WTC11 (cell line): Measurements from ENCODE around the gene TRAPPC10. TPM values are rescaled to one million over a fixed set of nuclear protein-coding genes. Genes with fewer than 3 reads are reported as not detected.

ENCODE experiments used
- ATAC-seq: fragments of 200-7000 bp; cut with Tn5 transposase; 2 replicates; pipeline ENCODE4 v1.10.0; 2021; ENCODE audit warnings: mild to moderate bottlenecking, moderate library complexity
- CTCF ChIA-PET: fragments of 300-600 bp; sonication (Branson Sonifier 250); formaldehyde crosslinking; loops from one replicate; lab custom pipeline; 2021; ENCODE audit warnings: antibody characterized with exemption; lab: Charles Lee
- POLR2A ChIA-PET: fragments of 350-600 bp; sonication (Branson Sonifier 250); formaldehyde crosslinking; loops from one replicate; lab custom pipeline; 2021; ENCODE audit warnings: antibody characterized with exemption; lab: Charles Lee
- DNase-seq: peaks from one replicate; pipeline ENCODE4 v3.0.0; 2021; ENCODE audit warnings: low spot score
- H3K27ac Mint-ChIP-seq: 2 replicates; pipeline ENCODE4 v1.8.0; 2021; ENCODE audit warnings: mixed read lengths
- H3K27me3 Mint-ChIP-seq: 2 replicates; pipeline ENCODE4 v1.8.0; 2021; ENCODE audit warnings: low read depth, mild to moderate bottlenecking, moderate library complexity, mixed read lengths
- H3K36me3 Mint-ChIP-seq: 2 replicates; pipeline ENCODE4 v1.8.0; 2021; ENCODE audit warnings: mixed read lengths
- H3K4me1 Mint-ChIP-seq: 2 replicates; pipeline ENCODE4 v1.8.0; 2022; ENCODE audit warnings: mixed read lengths
- H3K4me3 Mint-ChIP-seq: 2 replicates; pipeline ENCODE4 v1.8.0; 2021; ENCODE audit warnings: mild to moderate bottlenecking, moderate library complexity, mixed read lengths
- H3K9me3 Mint-ChIP-seq: 2 replicates; pipeline ENCODE4 v1.8.0; 2021; ENCODE audit warnings: mixed read lengths
- AR ChIP-seq: fragments of 250-450 bp; sonication (Bioruptor Pico); IDR thresholded peaks from 2 replicates; pipeline ENCODE4 v1.9.0; 2021; ENCODE audit warnings: mild to moderate bottlenecking
- ATF1 ChIP-seq: sonication (generic); formaldehyde crosslinking; IDR thresholded peaks from 2 replicates; pipeline ENCODE4 v1.8.1; 2023; ENCODE audit warnings: mild to moderate bottlenecking, moderate library complexity, missing genetic modification reagents
- ATF3 ChIP-seq: sonication (generic); formaldehyde crosslinking; conservative IDR thresholded peaks from 2 replicates; pipeline ENCODE4 v1.8.1; 2022; ENCODE audit warnings: mild to moderate bottlenecking, missing genetic modification reagents
- ATF6 ChIP-seq: sonication (generic); formaldehyde crosslinking; IDR thresholded peaks from 2 replicates; pipeline ENCODE4 v1.8.1; 2023; ENCODE audit warnings: mild to moderate bottlenecking, missing genetic modification reagents
- CBFB ChIP-seq: sonication (generic); formaldehyde crosslinking; IDR thresholded peaks from 2 replicates; pipeline ENCODE4 v1.8.1; 2022; ENCODE audit warnings: mild to moderate bottlenecking, low read depth, missing genetic modification reagents
- CREB1 ChIP-seq: sonication (generic); formaldehyde crosslinking; IDR thresholded peaks from 2 replicates; pipeline ENCODE4 v1.8.0; 2023; ENCODE audit warnings: mild to moderate bottlenecking, missing genetic modification reagents
- E2F4 ChIP-seq: sonication (generic); formaldehyde crosslinking; IDR thresholded peaks from 2 replicates; pipeline ENCODE4 v1.8.1; 2022; ENCODE audit warnings: low read depth, mild to moderate bottlenecking, moderate library complexity, missing genetic modification reagents, borderline replicate concordance
- ERG ChIP-seq: fragments of 250-450 bp; sonication (Bioruptor Pico); IDR thresholded peaks from 2 replicates; pipeline ENCODE4 v1.8.0; 2021; ENCODE audit warnings: mild to moderate bottlenecking
- ESRRA ChIP-seq: sonication (generic); formaldehyde crosslinking; IDR thresholded peaks from 2 replicates; pipeline ENCODE4 v1.8.1; 2022; ENCODE audit warnings: mild to moderate bottlenecking, missing genetic modification reagents, borderline replicate concordance
- FOXJ3 ChIP-seq: sonication (generic); formaldehyde crosslinking; IDR thresholded peaks from 2 replicates; pipeline ENCODE4 v1.9.0; 2021; ENCODE audit warnings: missing genetic modification reagents, mild to moderate bottlenecking, borderline replicate concordance
- FOXK1 ChIP-seq: sonication (generic); formaldehyde crosslinking; IDR thresholded peaks from 2 replicates; pipeline ENCODE4 v1.8.0; 2022; ENCODE audit warnings: mild to moderate bottlenecking, moderate library complexity, missing genetic modification reagents
- FOXP1 ChIP-seq: sonication (generic); formaldehyde crosslinking; IDR thresholded peaks from 2 replicates; pipeline ENCODE4 v1.8.0; 2022; ENCODE audit warnings: missing genetic modification reagents, mild to moderate bottlenecking, moderate library complexity, borderline replicate concordance
- GABPB1 ChIP-seq: sonication (generic); formaldehyde crosslinking; IDR thresholded peaks from 2 replicates; pipeline ENCODE4 v1.8.1; 2023; ENCODE audit warnings: mild to moderate bottlenecking, missing genetic modification reagents
- JAZF1 ChIP-seq: fragments of 250-450 bp; sonication (Bioruptor Pico); IDR thresholded peaks from 2 replicates; pipeline ENCODE4 v1.9.0; 2021; ENCODE audit warnings: moderate library complexity, mild to moderate bottlenecking, inconsistent platforms
- MAX ChIP-seq: sonication (generic); formaldehyde crosslinking; IDR thresholded peaks from 2 replicates; pipeline ENCODE4 v1.8.0; 2022; ENCODE audit warnings: mild to moderate bottlenecking, missing genetic modification reagents
- PRRX2 ChIP-seq: fragments of 250-450 bp; sonication (Bioruptor Pico); IDR thresholded peaks from 2 replicates; pipeline ENCODE4 v1.8.0; 2021; ENCODE audit warnings: mild to moderate bottlenecking
- RORB ChIP-seq: fragments of 250-450 bp; sonication (Bioruptor Pico); IDR thresholded peaks from 2 replicates; pipeline ENCODE4 v1.9.0; 2021; ENCODE audit warnings: mild to moderate bottlenecking
- SMAD3 ChIP-seq: sonication (generic); formaldehyde crosslinking; IDR thresholded peaks from 2 replicates; pipeline ENCODE4 v1.8.0; 2022; ENCODE audit warnings: missing genetic modification reagents, mild to moderate bottlenecking, borderline replicate concordance
- SOX15 ChIP-seq: fragments of 250-450 bp; sonication (Bioruptor Pico); IDR thresholded peaks from 2 replicates; pipeline ENCODE4 v1.9.0; 2021; ENCODE audit warnings: mild to moderate bottlenecking
- TEAD1 ChIP-seq: sonication (generic); formaldehyde crosslinking; IDR thresholded peaks from 2 replicates; pipeline ENCODE4 v1.8.0; 2022; ENCODE audit warnings: mild to moderate bottlenecking, missing genetic modification reagents
- ZNF138 ChIP-seq: sonication (generic); formaldehyde crosslinking; conservative IDR thresholded peaks from 2 replicates; pipeline ENCODE4 v1.8.1; 2022; ENCODE audit warnings: mild to moderate bottlenecking, moderate library complexity, missing genetic modification reagents
- ZNF396 ChIP-seq: fragments of 250-450 bp; sonication (Bioruptor Pico); IDR thresholded peaks from 2 replicates; pipeline ENCODE4 v1.8.0; 2021; ENCODE audit warnings: mild to moderate bottlenecking, moderate library complexity, borderline replicate concordance
- total RNA-seq: library from RNA; stranded (reverse); gene quantifications from 3 replicates; pipeline ENCODE4 v1.2.3, GENCODE V29; 2021
- TF ChIP-seq, protein P1 (sequence below): sonication (generic); formaldehyde crosslinking; IDR thresholded peaks from 2 replicates; pipeline ENCODE4 v1.8.0; 2022; ENCODE audit warnings: mild to moderate bottlenecking, missing genetic modification reagents
- TF ChIP-seq, protein P2 (sequence below): sonication (generic); formaldehyde crosslinking; conservative IDR thresholded peaks from 2 replicates; pipeline ENCODE4 v1.8.1; 2023; ENCODE audit warnings: mild to moderate bottlenecking, low read depth, missing genetic modification reagents, moderate library complexity
- TF ChIP-seq, protein P3 (sequence below): sonication (generic); formaldehyde crosslinking; IDR thresholded peaks from 2 replicates; pipeline ENCODE4 v1.8.1; 2023; ENCODE audit warnings: mild to moderate bottlenecking, missing genetic modification reagents, moderate library complexity

TRAPPC10 gene
- total RNA-seq, 1 experiment from 2014 or later: 34.5 TPM

DNA sequence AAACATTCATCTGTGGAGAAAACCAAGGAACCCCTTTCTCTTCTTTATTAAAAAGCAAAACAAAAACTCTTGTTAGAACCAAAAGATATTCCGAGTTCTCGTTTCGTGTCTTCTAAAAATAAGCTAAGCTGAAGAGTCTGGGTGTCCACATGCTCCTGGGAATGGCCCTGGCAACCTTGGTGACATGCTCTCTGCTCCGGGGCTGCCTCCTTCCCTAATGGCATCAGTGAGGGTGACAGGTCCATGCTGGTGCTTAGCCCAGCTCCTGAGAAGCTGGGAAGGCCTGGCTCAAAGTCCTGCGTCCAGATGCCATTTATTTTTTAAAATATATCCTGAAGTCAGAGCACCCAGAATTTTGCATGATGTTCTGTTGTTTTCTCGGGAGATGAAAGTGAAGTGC, 24.6 kb upstream of the TRAPPC10 start (continued):
- TF ChIP-seq AR (CRISPR knock-in tag) (no peak), PRRX2 (CRISPR knock-in tag) (no peak), E2F4 (no peak), ZNF396 (no peak), ATF1 (CRISPR knock-in tag) (no peak), ATF3 (CRISPR knock-in tag) (no peak), FOXP1 (CRISPR knock-in tag) (no peak), FOXK1 (CRISPR knock-in tag) (no peak), TEAD1 (no peak), ERG (CRISPR knock-in tag) (no peak)
- TF ChIP-seq, protein P1, sequence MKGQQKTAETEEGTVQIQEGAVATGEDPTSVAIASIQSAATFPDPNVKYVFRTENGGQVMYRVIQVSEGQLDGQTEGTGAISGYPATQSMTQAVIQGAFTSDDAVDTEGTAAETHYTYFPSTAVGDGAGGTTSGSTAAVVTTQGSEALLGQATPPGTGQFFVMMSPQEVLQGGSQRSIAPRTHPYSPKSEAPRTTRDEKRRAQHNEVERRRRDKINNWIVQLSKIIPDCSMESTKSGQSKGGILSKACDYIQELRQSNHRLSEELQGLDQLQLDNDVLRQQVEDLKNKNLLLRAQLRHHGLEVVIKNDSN: no peak
- TF ChIP-seq, all 79 proteins: peak for 0

- Mint-ChIP-seq H3K27me3 (no peaks in the 10 kb centered on the region; the same call in 1 of the 2 replicates), H3K36me3 (no peaks in the 10 kb centered on the region), H3K4me3 (no peak overlapping the region), H3K9me3 (no peaks in the 10 kb centered on the region), H3K27ac (no peak overlapping the region), H3K4me1 (peaks cover 14% of the 10 kb centered on the region)
- POLR2A ChIA-PET: interaction anchor here (1.4 kb wide), 1 partner anchor 25 kb away, joined by 3 read pairs; the partner anchor contains the start of gene TRAPPC10
- no peak for DNase-seq
- CTCF ChIA-PET: interaction anchor here (1.2 kb wide), 1 partner anchor 13 kb away, joined by 4 read pairs; no protein-coding TSS in a partner anchor
- no peak for ATAC-seq
- TF ChIP-seq CREB1 (CRISPR knock-in tag) (no peak), ATF6 (CRISPR knock-in tag) (no peak), JAZF1 (CRISPR knock-in tag) (no peak), ESRRA (CRISPR knock-in tag) (no peak), MAX (no peak), SOX15 (CRISPR knock-in tag) (no peak), CBFB (no peak), GABPB1 (CRISPR knock-in tag) (no peak), ZNF138 (CRISPR knock-in tag) (no peak), FOXJ3 (CRISPR knock-in tag) (no peak), ZNF396 (no peak), FOXP1 (CRISPR knock-in tag) (no peak), SMAD3 (CRISPR knock-in tag) (no peak), RORB (no peak)
- TF ChIP-seq, protein P2, sequence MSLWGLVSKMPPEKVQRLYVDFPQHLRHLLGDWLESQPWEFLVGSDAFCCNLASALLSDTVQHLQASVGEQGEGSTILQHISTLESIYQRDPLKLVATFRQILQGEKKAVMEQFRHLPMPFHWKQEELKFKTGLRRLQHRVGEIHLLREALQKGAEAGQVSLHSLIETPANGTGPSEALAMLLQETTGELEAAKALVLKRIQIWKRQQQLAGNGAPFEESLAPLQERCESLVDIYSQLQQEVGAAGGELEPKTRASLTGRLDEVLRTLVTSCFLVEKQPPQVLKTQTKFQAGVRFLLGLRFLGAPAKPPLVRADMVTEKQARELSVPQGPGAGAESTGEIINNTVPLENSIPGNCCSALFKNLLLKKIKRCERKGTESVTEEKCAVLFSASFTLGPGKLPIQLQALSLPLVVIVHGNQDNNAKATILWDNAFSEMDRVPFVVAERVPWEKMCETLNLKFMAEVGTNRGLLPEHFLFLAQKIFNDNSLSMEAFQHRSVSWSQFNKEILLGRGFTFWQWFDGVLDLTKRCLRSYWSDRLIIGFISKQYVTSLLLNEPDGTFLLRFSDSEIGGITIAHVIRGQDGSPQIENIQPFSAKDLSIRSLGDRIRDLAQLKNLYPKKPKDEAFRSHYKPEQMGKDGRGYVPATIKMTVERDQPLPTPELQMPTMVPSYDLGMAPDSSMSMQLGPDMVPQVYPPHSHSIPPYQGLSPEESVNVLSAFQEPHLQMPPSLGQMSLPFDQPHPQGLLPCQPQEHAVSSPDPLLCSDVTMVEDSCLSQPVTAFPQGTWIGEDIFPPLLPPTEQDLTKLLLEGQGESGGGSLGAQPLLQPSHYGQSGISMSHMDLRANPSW (CRISPR knock-in tag): no peak
- TF ChIP-seq, protein P3, sequence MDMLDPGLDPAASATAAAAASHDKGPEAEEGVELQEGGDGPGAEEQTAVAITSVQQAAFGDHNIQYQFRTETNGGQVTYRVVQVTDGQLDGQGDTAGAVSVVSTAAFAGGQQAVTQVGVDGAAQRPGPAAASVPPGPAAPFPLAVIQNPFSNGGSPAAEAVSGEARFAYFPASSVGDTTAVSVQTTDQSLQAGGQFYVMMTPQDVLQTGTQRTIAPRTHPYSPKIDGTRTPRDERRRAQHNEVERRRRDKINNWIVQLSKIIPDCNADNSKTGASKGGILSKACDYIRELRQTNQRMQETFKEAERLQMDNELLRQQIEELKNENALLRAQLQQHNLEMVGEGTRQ (CRISPR knock-in tag): no peak
Measured at GRCh38 chr21:43988016-43988415, 24.1 kb upstream of the TRAPPC10 start.
